Measurements from ENCODE around the gene DMAC2L. TPM values are rescaled to one million over a fixed set of nuclear protein-coding genes. Genes with fewer than 3 reads are reported as not detected.

The DMAC2L gene
- total RNA-seq, 1 experiment from 2014 or later = 16.3 TPM

GRCh38 chr14:50290306-50290705, 21.8 kb upstream of the DMAC2L start:
- DNase-seq (ENCODE audit: unreplicated experiment) = no peak
- BruUV-seq (replicated peaks) = no TSS peak
- Mint-ChIP-seq H3K4me1 (ENCODE audit: insufficient read depth, unreplicated experiment) (no peaks in the 10 kb centered on the region), H3K27ac (ENCODE audit: low read depth, unreplicated experiment) (no peak overlapping the region), H3K36me3 (ENCODE audit: insufficient read depth, unreplicated experiment) (peaks cover 10% of the 10 kb centered on the region), H3K27me3 (ENCODE audit: insufficient read depth, unreplicated experiment) (no peaks in the 10 kb centered on the region), H3K9me3 (ENCODE audit: unreplicated experiment) (no peaks in the 10 kb centered on the region), H3K4me3 (ENCODE audit: unreplicated experiment) (no peak overlapping the region)
- ChIA-PET POLR2A (interaction anchor here (0.7 kb wide), 1 partner anchor 59 kb away, joined by 4 read pairs; the partner anchor contains the start of gene SOS2), CTCF (no interaction called here)
- intact Hi-C loops (cut with micrococcal nuclease) = no loop called here
- TF ChIP-seq, protein P1, sequence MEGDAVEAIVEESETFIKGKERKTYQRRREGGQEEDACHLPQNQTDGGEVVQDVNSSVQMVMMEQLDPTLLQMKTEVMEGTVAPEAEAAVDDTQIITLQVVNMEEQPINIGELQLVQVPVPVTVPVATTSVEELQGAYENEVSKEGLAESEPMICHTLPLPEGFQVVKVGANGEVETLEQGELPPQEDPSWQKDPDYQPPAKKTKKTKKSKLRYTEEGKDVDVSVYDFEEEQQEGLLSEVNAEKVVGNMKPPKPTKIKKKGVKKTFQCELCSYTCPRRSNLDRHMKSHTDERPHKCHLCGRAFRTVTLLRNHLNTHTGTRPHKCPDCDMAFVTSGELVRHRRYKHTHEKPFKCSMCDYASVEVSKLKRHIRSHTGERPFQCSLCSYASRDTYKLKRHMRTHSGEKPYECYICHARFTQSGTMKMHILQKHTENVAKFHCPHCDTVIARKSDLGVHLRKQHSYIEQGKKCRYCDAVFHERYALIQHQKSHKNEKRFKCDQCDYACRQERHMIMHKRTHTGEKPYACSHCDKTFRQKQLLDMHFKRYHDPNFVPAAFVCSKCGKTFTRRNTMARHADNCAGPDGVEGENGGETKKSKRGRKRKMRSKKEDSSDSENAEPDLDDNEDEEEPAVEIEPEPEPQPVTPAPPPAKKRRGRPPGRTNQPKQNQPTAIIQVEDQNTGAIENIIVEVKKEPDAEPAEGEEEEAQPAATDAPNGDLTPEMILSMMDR (IDR thresholded peaks at IDR 0.05; ENCODE audit: unreplicated experiment) = no peak

DNA sequence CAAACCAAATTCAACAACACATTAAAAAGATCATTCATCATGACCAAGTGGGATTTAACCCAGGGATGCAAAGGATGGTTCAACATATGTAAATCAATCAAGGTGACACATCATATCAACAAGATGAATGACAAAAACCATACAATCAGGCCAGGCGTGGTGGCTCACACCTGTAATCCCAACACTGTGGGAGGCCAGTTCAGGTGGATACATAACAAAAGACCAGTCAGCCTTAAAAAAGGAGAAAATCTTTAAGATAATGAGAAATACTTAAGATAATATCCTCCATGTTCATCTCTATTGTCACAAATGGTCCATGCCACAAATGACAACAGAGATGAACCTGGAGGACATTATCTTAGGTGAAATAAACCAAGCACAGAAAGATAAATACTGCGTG, 12.5 kb upstream of the DMAC2L start:
- Mint-ChIP-seq H3K9me3 (ENCODE audit: unreplicated experiment) (no peaks in the 10 kb centered on the region), H3K4me1 (ENCODE audit: insufficient read depth, unreplicated experiment) (no peaks in the 10 kb centered on the region), H3K27ac (ENCODE audit: low read depth, unreplicated experiment) (no peak overlapping the region), H3K4me3 (ENCODE audit: unreplicated experiment) (no peak overlapping the region), H3K27me3 (ENCODE audit: insufficient read depth, unreplicated experiment) (no peaks in the 10 kb centered on the region), H3K36me3 (ENCODE audit: insufficient read depth, unreplicated experiment) (peaks cover 24% of the 10 kb centered on the region)
- BruUV-seq (replicated peaks) = no TSS peak
- intact Hi-C loops (cut with micrococcal nuclease) = no loop called here
- DNase-seq (ENCODE audit: unreplicated experiment) = no peak
- POLR2A ChIA-PET = no interaction called here
- TF ChIP-seq, protein P1 (IDR thresholded peaks at IDR 0.05; ENCODE audit: unreplicated experiment) = no peak
- CTCF ChIA-PET = no interaction called here

DNA sequence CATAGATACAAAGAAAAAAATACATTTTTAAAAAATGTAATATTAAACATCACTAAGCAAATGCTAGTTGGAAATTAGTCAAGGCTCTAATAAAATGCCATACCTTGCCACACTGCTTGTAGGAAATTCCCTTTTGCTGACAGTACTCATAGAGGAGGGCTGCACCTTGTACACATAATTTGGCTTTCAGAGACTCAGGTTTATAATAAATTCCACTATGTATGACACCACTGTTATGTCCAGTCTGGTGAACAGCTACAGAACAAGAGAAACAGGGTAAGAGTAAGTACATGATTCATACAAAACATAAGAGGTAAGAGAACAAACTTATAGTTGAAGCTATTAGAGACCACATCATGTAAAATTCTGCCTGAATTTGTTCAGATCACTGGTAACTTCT, 10.2 kb upstream of the DMAC2L start:
- no TSS peak for BruUV-seq (replicated peaks)
- no peaks in the 10 kb centered on the region for H3K27me3 Mint-ChIP-seq (ENCODE audit: insufficient read depth, unreplicated experiment)
- intact Hi-C loops (cut with micrococcal nuclease) = no loop called here
- H3K36me3 Mint-ChIP-seq (ENCODE audit: insufficient read depth, unreplicated experiment) = peaks cover 17% of the 10 kb centered on the region
- no peaks in the 10 kb centered on the region for H3K4me1 Mint-ChIP-seq (ENCODE audit: insufficient read depth, unreplicated experiment)
- H3K27ac Mint-ChIP-seq (ENCODE audit: low read depth, unreplicated experiment) = no peak overlapping the region
- TF ChIP-seq, protein P1 (IDR thresholded peaks at IDR 0.05; ENCODE audit: unreplicated experiment) = no peak
- ChIA-PET POLR2A (no interaction called here), CTCF (interaction anchor here (1.7 kb wide), 1 partner anchor 10 kb away, joined by 7 read pairs; the partner anchor contains the start of genes DMAC2L and L2HGDH)
- no peak overlapping the region for H3K4me3 Mint-ChIP-seq (ENCODE audit: unreplicated experiment)
- H3K9me3 Mint-ChIP-seq (ENCODE audit: unreplicated experiment) = no peaks in the 10 kb centered on the region
- DNase-seq (ENCODE audit: unreplicated experiment) = no peak

DNA sequence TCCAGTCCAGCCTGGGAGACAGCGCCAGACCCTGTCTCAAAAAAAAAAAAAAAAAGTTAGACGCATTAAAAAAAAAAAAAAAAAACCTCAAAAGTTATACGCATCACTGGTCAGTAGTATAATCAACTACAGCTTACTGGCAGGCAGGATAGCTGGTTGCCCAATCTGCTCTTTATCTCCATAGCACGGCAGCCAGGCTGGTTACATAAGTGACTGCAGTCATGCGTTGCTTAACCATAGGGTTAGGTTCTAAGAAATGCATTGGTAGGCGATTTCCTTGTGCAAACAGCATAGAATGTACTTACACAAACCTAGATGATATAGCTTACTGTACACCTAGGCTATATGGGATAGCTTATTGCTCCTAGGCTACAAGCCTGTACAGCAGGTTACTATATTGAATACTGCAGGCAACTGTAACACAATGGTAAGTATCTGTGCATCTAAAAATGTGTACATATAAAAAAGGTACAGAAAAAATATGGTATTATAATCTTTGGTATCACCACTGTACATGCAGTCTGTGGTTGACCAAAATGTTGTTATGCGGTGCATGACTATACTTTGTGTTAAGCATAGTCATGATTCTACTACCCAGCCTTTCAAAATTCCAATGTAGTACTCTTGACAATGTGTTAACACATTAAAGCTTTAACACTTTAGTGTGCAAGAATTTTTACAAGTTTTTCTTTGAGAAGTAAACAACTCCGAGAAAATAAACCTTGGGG, 8.2 kb upstream of the DMAC2L start:
- intact Hi-C loops (cut with micrococcal nuclease) = no loop called here
- TF ChIP-seq, protein P1 (IDR thresholded peaks at IDR 0.05; ENCODE audit: unreplicated experiment) = no peak
- ChIA-PET CTCF (interaction anchor here (0.6 to 1.7 kb wide), 5 partner anchors 8 to 459 kb away, joined by 3 to 7 read pairs (median 3); partner anchors contain the start of genes DMAC2L and L2HGDH), POLR2A (interaction anchor here (0.6 to 1.5 kb wide), 4 partner anchors 64 to 935 kb away, joined by 3 to 8 read pairs (median 3); partner anchors contain the start of gene SOS2)
- no peak overlapping the region for H3K4me3 Mint-ChIP-seq (ENCODE audit: unreplicated experiment)
- no peaks in the 10 kb centered on the region for H3K9me3 Mint-ChIP-seq (ENCODE audit: unreplicated experiment)
- H3K27ac Mint-ChIP-seq (ENCODE audit: low read depth, unreplicated experiment) = no peak overlapping the region
- H3K36me3 Mint-ChIP-seq (ENCODE audit: insufficient read depth, unreplicated experiment) = peaks cover 20% of the 10 kb centered on the region
- no TSS peak for BruUV-seq (replicated peaks)
- DNase-seq (ENCODE audit: unreplicated experiment) = peak; percentile 81
- H3K4me1 Mint-ChIP-seq (ENCODE audit: insufficient read depth, unreplicated experiment) = no peaks in the 10 kb centered on the region
- H3K27me3 Mint-ChIP-seq (ENCODE audit: insufficient read depth, unreplicated experiment) = no peaks in the 10 kb centered on the region
